DMS114 treated with DMSO at 0.1 percent for 48 hours (cell line): Measurements from ENCODE around the gene SHTN1.

Source experiments
- DNase-seq: peaks from one replicate; lab custom pipeline; 2025; ENCODE audit not compliant: unreplicated experiment; lab: John Stamatoyannopoulos, UW

The SHTN1 gene

GRCh38 chr10:116875897-116876296 lies 129.1 kb downstream of the SHTN1 start:
- DNase-seq, result no peak

- DNase-seq, result no peak
Observed at GRCh38 chr10:116873134-116873533, 131.9 kb downstream of the SHTN1 start.

- no peak for DNase-seq
Observed at GRCh38 chr10:116870949-116871348, 134.0 kb downstream of the SHTN1 start.

DNA sequence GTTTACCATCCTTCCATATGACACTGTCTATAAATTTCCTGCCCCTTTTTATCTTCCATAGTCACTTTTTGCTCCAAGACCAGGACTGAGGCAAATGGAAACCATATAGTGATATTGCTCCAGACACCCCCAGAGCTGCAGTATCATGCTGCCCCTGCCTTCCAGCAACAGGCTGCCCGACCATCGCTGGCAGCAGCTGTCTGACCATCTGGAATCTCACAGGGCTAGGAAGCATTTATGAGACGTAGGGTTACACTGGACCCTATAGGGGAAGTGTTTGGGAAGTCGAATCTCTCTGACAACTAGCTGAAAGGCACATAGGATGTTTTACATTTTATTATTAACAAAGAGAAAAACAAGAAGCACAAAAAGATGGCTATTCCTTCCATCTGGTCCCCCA lies 136.3 kb downstream of the SHTN1 start:
- no peak for DNase-seq

DNA sequence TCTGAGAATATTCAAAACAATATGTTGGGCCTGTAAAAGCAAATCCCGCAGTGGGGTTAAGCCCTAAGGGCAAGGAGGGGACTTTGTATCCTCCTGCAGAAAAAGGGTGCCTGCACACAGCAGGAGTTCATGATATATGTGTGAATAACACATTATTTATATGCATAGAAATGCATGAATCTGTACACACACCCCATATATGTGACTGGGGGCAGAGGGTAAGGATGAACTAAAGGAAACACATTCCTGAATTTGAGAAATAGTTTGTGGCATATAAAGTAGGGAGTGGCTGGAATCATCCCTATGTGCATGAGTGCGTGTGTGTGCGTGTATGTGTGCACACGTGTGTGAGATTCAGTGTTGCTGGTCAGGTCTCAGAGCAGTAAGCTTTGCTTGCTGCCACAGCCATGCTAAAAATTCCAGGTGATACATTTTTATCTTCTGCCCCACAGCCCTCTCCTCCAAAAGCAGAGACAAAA lies 136.8 kb downstream of the SHTN1 start:
- no peak for DNase-seq

- DNase-seq, result no peak
Observed at GRCh38 chr10:116866987-116867595, 137.9 kb downstream of the SHTN1 start.

GRCh38 chr10:116866066-116866465 lies 138.9 kb downstream of the SHTN1 start:
- no peak for DNase-seq

DNA sequence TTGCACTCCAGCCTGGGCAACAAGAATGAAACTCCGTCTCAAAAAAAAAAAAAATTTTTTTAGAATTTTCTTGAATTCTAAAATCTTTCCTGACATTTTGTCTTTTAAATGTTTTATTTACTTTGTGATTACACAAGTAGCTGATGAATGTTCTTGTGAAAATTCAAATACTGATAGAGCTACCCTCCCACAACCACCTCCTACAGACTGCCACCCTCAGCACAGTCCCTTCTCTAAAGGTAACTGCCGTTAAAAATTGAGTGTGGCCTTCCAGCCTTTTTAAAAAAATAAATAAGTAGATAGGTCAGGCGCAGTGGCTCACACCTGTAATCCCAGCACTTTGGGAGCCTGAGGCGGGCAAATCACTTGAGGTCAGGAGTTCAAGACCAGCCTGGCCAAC lies 140.6 kb downstream of the SHTN1 start:
- DNase-seq, result no peak

DNA sequence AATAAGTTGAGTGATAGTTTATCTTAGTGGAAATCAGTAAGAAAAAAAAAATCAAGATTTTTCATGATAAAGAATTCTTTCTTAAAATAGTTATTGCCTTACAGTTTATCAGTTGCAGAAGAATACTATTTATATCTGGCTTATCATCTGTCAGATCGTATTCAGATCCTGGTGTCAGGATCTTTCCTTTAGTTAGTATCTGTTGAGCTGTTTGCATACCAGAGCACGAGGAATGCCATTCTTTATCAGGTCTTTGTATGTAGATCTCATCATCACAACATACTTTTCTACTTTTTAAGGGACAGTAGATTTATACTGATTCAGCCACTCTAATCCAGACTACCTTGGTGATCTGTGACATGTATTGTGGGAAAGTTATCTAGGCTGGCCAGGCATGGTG lies 143.2 kb downstream of the SHTN1 start:
- DNase-seq, result no peak

GRCh38 chr10:116857156-116857555 lies 147.8 kb downstream of the SHTN1 start:
- no peak for DNase-seq

DNA sequence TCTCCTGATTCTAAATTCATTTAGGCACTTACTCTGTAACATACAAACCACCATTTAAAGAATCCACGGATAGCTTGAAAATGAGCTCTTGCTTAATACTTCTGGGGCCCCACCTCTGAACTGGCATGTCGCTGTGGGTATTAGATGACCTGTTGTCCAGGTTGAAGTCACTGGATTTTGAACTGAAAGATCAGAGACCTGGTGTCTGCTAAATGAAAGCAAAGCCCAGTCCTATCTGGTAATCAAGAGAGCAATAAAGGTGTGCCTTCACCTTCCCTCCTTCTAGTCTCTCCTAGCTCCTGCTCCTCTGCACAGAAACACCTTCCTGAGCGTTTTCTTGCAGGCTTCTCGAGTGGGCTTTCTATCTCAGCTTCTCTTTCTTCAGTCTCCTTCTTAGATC lies 151.3 kb downstream of the SHTN1 start:
- no peak for DNase-seq

- no peak for DNase-seq
Observed at GRCh38 chr10:116853287-116853686, 151.7 kb downstream of the SHTN1 start.

- no peak for DNase-seq
Observed at GRCh38 chr10:116852246-116852645, 152.7 kb downstream of the SHTN1 start.

- DNase-seq, result no peak
Observed at GRCh38 chr10:116850058-116850611, 154.9 kb downstream of the SHTN1 start.

DNA sequence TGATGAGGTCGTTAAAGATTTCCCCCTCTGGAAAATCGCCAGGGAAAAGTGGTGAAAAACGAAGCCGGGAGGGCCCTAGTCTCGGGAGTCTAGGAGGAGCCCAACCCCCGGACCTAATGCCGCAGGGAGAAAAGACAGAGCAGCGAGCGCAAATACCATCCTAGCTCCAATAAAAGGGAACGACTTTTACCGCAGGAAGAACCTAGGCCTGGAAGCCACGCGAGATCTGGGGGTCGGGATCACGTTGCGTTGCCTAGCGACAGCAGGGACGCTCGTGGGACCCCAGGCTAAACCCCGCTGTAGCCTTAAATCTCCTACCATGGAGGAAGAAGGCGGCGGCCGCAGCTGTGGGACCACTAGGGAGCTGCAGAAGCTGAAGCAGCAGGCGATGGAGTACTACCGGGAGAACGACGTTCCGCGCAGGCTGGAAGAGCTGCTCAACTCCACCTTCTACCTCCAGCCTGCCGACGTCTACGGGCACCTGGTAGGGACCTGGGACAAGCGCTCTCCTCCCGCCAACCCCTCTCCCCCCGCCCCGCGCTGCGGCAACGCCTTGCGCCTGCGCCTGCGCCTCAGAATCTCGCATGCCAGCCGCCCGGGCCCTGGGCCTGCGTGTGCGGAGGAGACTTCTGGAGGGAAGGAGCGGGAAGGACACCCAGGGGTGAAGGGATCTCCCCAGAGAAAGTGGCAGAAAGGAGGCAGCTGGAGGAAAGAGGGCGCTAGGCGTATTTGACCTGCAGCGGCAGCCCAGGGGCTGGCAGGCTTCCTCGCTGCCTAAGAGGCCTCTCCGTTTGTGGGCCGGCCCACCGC lies 155.5 kb downstream of the SHTN1 start, which contains the start of gene ENO4:
ENO4 (plus strand) TSS at position 252 of the 810 bp plus-strand sequence; CDS start at position 320, 68 bp downstream.
- peak; percentile 81 for DNase-seq

- no peak for DNase-seq
Observed at GRCh38 chr10:116848944-116849247, 156.1 kb downstream of the SHTN1 start.

- DNase-seq, result no peak
Observed at GRCh38 chr10:116848032-116848943, 156.7 kb downstream of the SHTN1 start.

GRCh38 chr10:116845823-116846222 lies 159.2 kb downstream of the SHTN1 start:
- no peak for DNase-seq

- DNase-seq, result no peak
Observed at GRCh38 chr10:116840389-116841075, 164.5 kb downstream of the SHTN1 start.

- DNase-seq, result no peak
Observed at GRCh38 chr10:116838143-116838725, 166.8 kb downstream of the SHTN1 start.
